Ammon's horn (tissue), 1 donor: ENCODE measurements around the gene BRSK2.

Source experiments
- DNase-seq: peaks from one replicate; pipeline ENCODE4 v3.0.0-alpha.2; 2016; ENCODE audit warnings: low spot score

Gene BRSK2

GRCh38 chr11:1453611-1454034 is 63.9 kb downstream of the BRSK2 start:
- no peak for DNase-seq

- no peak for DNase-seq
These were observed 64.8 kb downstream of the BRSK2 start for GRCh38 chr11:1454576-1454975.

- DNase-seq, result no peak
These were observed 65.5 kb downstream of the BRSK2 start for GRCh38 chr11:1455032-1455762.

GRCh38 chr11:1455763-1456060 is 66.0 kb downstream of the BRSK2 start:
- DNase-seq, result no peak

GRCh38 chr11:1456176-1456575 is 66.4 kb downstream of the BRSK2 start:
- DNase-seq, result no peak

- DNase-seq, result no peak
These were observed 67.0 kb downstream of the BRSK2 start for GRCh38 chr11:1456596-1457325.

GRCh38 chr11:1457326-1457680 is 67.6 kb downstream of the BRSK2 start:
- DNase-seq, result no peak

GRCh38 chr11:1457856-1458255 is 68.1 kb downstream of the BRSK2 start:
- no peak for DNase-seq

- DNase-seq, result peak; percentile 53
These were observed 68.8 kb downstream of the BRSK2 start for GRCh38 chr11:1458340-1459218.

GRCh38 chr11:1459219-1459575 is 69.5 kb downstream of the BRSK2 start:
- DNase-seq, result no peak

GRCh38 chr11:1459764-1460395 is 70.1 kb downstream of the BRSK2 start:
- no peak for DNase-seq

GRCh38 chr11:1460396-1460985 is 70.8 kb downstream of the BRSK2 start:
- peak; percentile 73 for DNase-seq

- no peak for DNase-seq
These were observed 71.5 kb downstream of the BRSK2 start for GRCh38 chr11:1460986-1461825.

- DNase-seq, result no peak
These were observed 72.3 kb downstream of the BRSK2 start for GRCh38 chr11:1461826-1462697.

GRCh38 chr11:1462698-1462975 is 72.9 kb downstream of the BRSK2 start:
- DNase-seq, result no peak

GRCh38 chr11:1463056-1463455 is 73.3 kb downstream of the BRSK2 start:
- DNase-seq, result no peak

GRCh38 chr11:1466784-1467183 is 77.0 kb downstream of the BRSK2 start:
- no peak for DNase-seq

GRCh38 chr11:1467270-1467669 is 77.5 kb downstream of the BRSK2 start:
- DNase-seq, result no peak

- DNase-seq, result no peak
These were observed 78.3 kb downstream of the BRSK2 start for GRCh38 chr11:1468002-1468401.

GRCh38 chr11:1468473-1469066 is 78.8 kb downstream of the BRSK2 start:
- DNase-seq, result no peak
